HG03095 (cell line): ENCODE data around the gene PLVAP.

Experiments used
- ATAC-seq: cut with Tn5 transposase; IDR thresholded peaks from one replicate; pipeline ENCODE4 v1.9.1; 2021; ENCODE audit warnings: moderate library complexity; ENCODE audit not compliant: unreplicated experiment

PLVAP gene

DNA sequence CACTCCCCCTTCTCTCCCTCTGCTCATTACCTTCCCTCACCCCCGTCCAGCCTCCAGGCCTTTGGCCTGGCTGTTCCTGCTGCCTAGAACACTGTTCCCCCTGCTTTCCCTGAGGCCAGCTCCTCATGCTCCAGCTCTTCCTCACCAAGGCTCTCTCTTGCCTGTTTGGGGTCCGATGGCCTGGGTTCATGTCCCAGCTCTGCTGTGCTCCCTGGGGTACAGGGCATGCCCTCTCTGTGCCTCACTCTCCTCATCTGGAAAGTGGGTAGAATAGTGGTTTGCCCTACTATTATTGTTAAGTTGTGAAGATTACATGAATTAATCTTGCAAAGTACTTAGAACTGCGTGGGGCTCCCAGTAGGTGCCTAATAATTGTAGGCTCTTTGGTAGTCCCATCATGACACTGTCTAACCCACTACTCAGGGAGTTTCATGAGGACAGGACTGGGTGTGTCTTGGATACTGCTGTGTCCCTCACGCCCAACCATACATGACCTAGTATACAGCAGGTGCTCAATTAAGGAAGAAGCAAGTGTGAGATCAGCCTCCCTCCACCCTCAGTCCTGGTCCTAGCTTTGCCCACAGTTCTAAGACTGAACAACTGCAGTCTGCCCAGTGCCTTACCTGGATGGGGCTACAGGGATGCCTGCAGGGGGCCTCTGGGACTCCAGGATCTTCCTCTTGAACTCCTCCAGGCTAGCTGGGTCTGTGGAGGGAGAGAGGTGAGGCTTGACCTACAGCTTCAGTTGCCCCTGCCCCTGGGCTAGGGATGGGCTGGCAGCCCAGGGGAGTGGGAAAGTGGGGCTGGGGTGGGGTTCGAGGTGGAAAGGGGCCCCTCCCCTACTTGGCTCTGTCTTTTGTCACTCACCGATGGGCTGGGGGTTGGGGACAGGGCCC lies 17.0 kb downstream of the PLVAP start:
- no peak for ATAC-seq

DNA sequence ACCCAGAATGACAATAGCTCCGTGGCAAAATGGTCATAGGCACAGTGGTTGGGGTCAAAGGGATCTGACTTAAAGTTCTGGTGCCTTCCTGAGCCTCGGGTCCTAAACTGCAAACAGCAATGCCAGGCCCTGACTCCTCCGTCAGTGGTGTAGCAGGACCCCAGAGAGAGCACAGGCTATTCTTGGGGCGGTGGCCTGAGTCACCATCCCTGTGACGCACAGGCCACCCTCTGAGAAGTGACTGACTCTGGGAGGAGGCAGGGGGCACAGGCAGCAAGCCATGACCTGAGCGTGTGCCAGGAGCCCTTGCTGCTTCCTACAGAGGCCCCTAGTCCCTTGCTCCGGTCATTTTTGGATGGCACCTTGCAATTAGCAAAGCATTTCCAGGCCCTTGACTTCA lies 18.7 kb downstream of the PLVAP start:
- ATAC-seq, result no peak

DNA sequence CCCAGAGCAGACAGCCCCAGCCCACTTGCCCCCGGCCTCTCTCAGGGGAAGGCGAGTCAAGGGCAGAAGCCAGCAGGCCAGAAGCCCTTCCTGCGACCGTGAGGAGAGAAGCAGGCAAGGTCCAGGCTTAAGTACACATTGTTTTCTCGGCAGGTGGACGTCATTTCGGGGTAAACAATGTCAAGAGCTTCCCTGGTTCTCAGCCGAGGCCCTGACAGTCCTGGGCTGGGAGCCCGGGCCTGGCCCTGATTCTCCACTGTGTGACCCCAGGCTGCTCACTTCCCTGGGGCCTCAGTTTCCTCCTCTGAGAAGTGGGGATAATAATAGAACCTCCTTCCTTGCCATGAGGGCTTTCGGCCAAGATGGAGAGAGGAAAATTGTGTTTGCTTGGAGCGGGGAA lies 19.4 kb downstream of the PLVAP start:
- no peak for ATAC-seq

DNA sequence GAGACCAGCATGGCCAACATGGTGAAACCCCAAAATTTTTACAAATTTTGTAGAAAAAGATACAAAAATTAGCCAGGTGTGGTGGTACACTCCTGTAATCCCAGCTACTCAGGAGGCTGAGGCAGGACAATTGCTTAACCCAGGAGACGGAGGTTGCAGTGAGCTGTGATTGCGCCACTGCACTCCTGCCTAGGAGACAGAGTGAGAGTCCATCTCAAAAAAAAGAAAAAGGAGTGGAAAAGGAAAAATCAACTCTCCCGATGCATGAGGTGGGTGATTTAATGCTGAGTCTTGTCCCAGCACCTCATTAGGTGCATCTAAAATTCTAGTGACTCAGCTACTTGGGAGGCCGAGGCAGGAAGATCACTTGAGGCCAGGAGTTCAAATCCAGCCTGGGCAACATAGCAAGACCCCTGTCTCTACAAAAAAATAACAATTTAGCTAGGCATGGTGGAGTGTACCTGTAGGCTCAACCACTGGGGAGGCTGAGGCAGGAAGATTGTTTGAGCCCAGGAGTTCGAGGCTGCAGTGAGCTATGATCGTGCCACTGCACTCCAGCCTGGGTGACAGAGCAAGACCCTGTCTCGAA lies 20.0 kb downstream of the PLVAP start:
- no peak for ATAC-seq

DNA sequence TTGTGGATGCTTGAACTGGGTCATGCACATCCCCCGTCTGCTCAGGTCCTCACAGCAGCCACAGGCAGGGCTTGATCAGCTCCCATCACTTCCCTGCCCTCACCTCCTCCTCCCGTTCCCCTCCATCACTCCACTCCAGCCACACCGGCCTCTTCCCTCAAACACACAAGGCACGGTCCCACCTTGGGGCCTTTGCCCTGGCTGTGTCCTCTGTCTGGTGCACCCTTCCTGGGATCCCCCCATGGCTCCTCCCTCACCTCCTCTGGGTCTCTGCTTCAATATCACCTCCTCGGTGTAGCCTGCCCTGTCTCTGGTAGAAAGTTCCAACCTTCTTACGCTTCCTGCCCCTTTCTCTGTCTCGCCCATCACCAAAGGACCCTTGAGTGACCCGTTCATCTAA lies 23.8 kb downstream of the PLVAP start:
- no peak for ATAC-seq

DNA sequence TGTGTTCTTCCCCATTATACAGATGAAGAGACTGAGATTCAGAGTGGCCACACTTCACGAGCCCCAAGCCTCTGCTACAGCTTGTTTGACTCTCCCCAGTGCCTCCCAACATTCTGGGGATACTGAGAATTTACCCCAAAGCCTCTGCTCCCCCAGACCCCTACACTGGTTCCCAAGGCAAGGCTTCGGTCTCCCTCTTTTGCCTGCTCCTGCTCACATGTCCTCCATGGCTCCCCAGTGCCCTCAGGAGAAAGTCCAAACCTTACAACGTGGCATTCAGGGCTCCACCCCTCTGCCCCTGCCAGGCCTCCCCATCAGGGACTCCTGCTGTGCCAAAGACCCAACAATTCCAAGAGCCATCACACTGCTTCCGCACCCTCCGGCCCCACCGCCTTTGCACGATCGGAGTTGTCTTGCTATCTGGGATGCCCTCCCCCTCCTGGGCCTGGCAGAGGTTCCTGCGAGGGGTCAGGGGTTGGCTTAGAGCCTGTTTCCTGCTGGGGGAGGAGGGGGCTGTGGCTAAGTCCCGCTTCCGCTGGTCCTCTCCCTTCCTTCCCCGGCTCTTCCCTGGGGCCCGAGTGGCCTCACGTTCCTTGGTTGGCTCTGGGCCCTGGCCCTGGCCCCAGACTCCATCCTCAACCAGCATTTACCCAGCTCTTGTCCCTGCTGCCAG lies 24.4 kb downstream of the PLVAP start:
- no peak for ATAC-seq

DNA sequence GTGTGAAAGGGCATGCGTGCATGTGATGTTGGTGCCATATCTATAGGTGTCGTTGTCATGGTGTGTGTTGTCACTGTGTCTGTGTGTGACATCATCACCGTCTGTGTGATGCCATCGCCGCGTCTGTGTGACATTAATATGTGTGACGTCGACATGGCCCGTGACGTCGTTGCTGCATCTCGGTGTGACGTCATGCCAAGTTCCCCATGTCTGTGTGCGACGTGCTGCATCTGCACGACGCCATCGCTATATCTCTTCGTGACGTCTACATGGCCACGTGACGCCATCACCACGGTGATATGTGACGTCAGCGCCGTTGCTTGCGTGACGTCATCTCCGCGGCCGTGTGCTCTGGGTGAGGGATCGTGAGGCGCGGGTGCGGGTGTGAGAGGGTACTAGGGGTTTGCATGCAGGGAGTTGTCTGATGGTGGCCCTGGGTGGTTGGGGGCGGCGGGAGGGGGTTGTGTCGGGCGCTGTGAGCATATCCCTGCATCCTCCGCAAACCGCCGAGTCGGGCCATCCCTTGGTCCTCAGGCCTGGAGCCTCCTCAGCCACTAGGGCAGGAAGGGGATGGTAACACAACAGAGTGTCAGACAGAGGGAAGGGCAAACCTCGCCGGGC lies 25.2 kb downstream of the PLVAP start:
- no peak for ATAC-seq

DNA sequence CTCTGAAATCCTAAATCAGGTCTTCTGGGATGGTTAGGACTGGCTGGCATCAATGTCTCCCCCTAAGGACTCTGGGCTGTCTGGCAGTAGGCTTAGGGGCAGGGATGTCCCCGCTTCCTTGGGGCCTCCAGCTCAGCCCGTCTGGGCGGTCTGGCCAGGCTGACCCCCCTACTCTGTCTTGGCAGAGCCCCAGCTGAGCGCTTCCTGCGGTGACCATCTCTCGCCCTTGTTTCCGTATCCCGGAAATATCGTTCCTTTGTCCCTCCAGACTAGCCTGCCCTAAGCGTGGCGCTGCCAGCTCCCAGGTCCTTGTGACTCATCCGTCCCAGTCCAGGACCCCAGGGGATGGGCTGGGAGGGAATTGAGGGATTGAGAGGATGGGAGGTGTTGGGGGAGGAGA lies 28.4 kb downstream of the PLVAP start:
- ATAC-seq, result no peak

DNA sequence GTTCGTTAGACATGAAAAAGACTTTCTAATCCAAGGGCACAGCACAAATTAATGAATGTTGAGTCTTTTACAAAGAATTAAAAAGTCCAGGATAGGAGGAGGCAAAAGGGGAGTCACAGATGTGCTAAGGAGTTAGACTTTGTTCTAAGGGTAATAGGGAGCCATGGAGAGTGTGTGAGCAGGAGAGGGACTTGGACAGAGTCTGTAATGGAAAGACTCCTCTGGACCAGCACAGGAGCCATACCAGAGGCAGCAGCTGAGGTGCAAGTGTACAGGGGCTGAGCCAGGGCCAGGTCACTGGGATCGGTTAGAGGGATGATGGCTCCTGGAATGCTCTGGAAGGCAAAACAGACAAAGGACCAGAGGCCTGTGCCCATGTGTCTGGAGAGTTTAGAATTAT lies 29.3 kb downstream of the PLVAP start:
- no peak for ATAC-seq

DNA sequence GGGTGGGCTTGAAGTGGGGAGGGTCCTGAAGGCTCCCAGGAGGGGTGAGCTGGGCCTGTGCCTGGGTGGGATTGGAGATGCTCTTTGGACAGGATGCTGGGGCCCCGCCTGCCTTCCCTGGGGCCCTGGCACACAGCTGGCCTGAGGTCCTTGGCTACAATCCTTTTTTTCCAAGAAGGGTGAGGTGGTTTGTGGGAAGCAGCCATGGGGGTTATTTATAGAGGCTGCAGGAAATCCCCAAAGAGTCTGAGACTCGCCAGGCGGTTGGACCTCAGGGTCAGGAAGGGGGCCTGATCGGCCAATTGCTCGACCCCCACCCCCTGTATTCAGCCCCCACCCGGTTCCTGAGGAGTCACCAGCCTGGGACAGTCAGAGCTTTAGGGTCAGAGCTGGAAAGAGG lies 29.8 kb downstream of the PLVAP start:
- no peak for ATAC-seq

DNA sequence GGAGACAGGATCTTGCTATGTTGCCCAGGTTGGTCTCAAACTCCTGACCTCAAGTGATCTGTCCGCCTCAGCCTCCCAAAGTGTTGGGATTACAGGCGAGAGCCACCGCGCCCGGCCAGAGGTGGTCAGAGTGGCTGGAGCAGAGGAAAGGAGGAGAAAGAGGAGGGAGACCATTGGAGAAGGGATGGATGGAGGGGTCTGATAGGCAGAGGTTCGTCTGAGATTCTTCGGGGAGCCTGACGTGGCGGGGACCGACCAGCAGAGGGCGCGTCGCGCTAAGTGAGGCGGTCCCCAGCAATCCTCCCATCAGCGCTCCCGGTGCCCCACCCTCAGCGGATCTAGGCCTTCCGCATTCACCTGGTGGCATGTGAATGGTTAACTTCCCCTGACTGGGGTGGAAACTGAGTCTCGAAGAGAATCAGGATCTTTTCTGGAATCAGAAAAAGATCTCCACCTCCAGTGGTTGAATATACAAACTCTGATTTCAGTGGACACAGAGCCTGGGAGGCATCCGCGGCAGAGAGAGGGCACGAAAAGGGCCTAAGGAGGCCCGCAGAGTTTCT lies 31.0 kb downstream of the PLVAP start:
- ATAC-seq, result no peak

DNA sequence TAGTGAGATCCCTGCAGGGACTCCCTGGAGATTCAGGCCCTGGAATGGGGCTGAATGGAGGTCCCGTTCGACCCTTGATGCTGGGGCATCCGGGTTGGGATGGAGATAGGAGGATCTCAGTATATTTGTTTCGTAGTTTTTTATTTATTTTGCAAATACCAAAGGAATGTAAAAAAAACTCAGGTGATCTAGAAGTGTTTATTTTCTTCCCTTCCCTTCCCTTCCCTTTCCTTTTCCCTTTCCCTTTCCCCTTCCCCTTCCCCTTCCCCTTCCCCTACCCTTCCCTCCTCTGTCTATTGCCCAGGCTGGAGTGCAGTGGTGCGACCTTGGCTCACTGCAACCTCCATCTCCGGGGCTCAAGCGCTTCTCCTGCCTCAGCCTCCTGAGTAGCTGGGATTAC lies 35.3 kb downstream of the PLVAP start:
- no peak for ATAC-seq

DNA sequence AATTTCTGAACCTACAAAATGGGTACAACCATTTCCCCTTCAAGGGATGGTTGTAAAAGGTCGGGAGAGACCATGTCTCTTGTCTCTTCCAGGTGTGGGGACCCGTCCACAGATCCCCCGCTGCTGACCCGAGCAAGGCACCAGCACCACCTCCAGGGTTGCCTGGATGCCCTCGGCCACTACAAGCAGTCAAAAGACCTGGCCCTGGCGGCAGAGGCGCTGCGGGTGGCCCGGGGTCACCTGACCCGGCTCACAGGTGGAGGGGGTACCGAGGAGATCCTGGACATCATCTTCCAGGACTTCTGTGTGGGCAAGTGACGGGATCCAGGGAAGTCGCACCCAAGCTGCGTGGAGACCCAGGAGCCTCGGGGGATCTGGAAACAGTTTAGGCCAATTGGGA lies 35.8 kb downstream of the PLVAP start:
- no peak for ATAC-seq

DNA sequence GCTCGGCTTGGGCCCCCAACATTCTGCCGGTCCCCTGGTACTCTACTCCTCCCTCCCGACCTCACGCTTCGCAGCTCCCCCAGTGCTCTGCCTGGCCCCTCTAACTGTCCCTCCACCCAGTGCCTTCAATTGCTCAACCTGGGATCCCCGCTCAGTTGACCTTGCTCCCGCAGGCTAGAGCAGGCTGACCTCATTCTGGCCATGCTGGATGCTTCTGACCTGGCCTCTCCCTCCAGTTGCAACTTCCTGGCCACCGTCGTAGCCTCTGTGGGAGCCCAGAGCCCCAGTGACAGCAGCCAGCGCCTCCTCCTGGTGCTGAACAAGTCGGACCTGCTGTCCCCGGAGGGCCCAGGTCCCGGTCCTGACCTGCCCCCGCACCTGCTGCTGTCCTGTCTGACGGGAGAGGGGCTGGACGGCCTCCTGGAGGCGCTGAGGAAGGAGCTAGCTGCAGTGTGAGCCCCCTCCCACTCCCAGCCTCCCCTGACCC lies 36.2 kb downstream of the PLVAP start:
- ATAC-seq, result no peak

DNA sequence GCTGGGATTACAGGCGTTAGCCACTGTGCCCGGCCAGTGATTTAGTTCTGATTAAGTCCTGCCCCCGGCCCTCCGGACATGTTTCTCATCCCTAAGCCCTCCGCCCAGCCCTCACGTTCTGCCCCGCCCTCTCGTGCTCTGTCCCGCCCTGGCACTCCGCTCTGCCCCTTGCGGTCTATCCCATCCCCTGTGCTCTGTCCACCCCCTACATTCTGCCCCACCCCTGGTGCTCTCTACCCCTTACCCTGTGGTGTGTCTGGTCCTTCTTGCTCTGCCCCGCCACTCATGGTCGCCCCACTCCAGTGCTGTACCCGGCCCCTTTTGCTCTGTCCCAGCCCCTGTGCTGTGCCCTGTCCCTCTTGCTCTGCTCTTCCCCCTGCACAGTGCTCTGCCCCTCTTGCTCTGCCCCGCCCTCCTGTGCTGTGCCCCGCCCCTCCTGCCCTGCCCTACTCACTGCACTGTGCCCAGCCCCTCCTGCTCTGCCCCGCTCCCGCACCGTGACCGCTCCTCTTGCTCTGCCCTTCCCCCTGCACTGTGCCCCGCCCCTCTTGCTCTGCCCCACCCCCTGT lies 36.8 kb downstream of the PLVAP start:
- ATAC-seq, result no peak

DNA sequence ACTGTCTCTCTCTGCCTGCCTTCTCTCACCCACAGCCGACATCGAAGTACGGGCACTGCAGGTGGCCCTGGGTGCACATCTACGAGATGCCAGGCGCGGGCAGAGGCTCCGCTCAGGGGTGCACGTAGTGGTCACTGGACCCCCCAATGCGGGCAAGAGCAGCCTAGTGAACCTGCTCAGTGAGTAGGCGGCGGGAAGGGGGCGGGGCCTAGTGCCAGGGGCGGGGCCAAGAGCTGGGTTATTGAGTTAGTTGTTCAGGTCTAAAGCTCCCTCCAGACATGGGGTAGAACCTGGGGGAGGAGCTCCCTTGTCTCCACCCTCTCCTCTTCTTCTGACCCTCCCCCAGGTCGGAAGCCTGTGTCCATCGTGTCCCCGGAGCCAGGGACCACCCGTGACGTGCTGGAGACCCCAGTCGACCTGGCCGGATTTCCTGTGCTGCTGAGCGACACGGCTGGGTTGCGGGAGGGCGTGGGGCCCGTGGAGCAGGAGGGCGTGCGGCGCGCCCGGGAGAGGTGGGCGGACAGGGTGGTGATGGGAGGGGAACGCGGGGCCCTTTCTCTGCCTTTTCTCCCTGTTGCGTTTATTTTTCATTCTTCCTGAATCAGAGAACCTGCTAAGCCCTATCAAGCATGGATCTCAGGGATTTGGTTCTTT lies 37.9 kb downstream of the PLVAP start:
- ATAC-seq, result no peak

DNA sequence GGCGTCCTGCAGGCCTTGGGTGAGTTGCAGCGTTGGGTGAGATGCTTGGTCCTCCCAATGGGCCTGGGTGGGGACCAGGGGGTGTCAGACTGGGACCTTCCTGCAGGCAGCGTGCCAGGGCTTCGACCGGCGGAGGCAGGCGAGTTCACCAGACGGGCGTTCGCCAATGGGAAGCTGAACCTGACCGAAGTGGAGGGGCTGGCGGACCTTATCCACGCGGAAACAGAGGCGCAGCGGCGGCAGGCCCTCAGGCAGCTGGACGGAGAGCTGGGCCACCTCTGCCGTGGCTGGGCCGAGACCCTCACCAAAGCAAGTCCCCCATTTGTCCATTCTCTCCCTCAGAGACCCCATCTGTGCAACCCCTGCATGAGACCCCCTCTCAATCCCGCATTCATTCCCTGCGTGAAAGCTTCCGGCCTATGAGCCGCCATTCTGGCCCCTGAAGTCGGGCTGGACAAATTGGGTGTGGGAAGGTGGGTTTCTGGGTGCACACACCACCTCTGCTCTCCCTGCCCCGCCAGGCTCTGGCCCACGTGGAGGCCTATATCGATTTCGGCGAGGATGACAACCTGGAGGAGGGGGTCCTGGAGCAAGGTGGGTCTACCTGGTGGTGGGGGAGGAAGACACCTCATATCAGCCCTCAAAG lies 38.6 kb downstream of the PLVAP start:
- no peak for ATAC-seq

DNA sequence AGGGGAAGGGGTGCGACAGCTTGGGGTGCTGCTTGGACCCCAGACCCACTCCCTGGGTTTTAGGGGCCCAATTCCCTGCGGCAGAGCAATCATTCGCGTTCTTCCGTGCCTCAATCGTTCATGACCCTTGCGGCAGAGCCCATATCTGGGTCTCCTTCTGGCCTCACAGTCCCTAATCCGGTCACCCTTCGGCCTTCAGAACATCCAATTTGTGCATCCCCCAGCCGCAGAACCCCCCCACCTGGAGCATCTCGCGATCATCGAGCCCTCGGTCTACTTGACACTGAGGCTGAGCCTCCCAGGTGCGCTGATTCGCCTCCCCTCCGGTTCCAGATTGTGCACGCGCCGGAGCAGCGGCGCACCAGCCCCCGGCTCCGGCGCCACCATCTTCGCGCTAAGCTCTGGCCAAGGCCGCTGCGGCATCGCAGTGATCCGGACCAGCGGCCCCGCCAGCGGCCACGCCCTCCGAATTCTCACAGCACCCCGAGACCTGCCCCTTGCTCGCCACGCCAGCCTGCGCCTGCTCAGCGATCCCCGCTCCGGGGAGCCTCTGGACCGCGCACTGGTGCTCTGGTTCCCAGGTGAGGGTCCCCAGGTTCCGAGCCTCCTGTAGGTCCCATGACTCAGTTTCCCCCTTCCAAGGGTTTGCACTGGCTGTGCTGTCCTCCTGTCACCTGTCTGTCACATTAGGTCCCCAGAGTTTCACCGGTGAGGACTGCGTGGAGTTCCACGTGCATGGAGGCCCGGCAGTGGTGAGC lies 39.3 kb downstream of the PLVAP start:
- ATAC-seq, result no peak
